RWPE2 (cell line): ENCODE measurements around the gene JAK1.

Experiments used
- ATAC-seq: fragments of 200-7000 bp; cut with Tn5 transposase; 3 replicates; pipeline ENCODE4 v1.9.1; 2021; ENCODE audit warnings: low read depth
- DNase-seq: peaks from one replicate; pipeline ENCODE4 v3.0.0-alpha.2; 2020; ENCODE audit warnings: low spot score
- H3K27ac ChIP-seq: fragments of 450-650 bp; 2 replicates; pipeline ENCODE4 v1.5.1; 2017; ENCODE audit warnings: mild to moderate bottlenecking; ENCODE audit not compliant: poor library complexity, severe bottlenecking
- H3K27me3 ChIP-seq: fragments of 250-450 bp; sonication (Bioruptor Pico); 2 replicates; pipeline ENCODE4 v1.5.1; 2021; ENCODE audit warnings: mild to moderate bottlenecking, moderate library complexity; ENCODE audit not compliant: insufficient read depth, poor library complexity, severe bottlenecking
- H3K36me3 ChIP-seq: fragments of 250-450 bp; sonication (Bioruptor Pico); 2 replicates; pipeline ENCODE4 v1.5.1; 2020; ENCODE audit warnings: low read depth, mild to moderate bottlenecking, moderate library complexity
- H3K4me1 ChIP-seq: fragments of 250-450 bp; sonication (Bioruptor Pico); 2 replicates; pipeline ENCODE4 v1.5.1; 2021; ENCODE audit warnings: mild to moderate bottlenecking, moderate library complexity; ENCODE audit not compliant: insufficient read depth, poor library complexity, severe bottlenecking
- H3K4me3 ChIP-seq: fragments of 250-450 bp; sonication (Bioruptor Pico); 2 replicates; pipeline ENCODE4 v1.5.1; 2021; ENCODE audit warnings: mild to moderate bottlenecking, moderate library complexity; ENCODE audit not compliant: severe bottlenecking
- H3K9me3 ChIP-seq: fragments of 250-450 bp; sonication (Bioruptor Pico); 2 replicates; pipeline ENCODE4 v1.5.1; 2021; ENCODE audit warnings: mild to moderate bottlenecking, moderate library complexity; ENCODE audit not compliant: severe bottlenecking
- CTCF ChIP-seq: fragments of 450-650 bp; IDR thresholded peaks from one replicate; pipeline ENCODE4 v1.5.1; 2017; ENCODE audit warnings: mild to moderate bottlenecking, moderate library complexity; ENCODE audit not compliant: poor library complexity, severe bottlenecking

Gene JAK1

GRCh38 chr1:64917907-64918306, 48.4 kb downstream of the JAK1 start:
- H3K27me3 ChIP-seq: no peaks in the 10 kb centered on the region
- H3K36me3 ChIP-seq: no peaks in the 10 kb centered on the region
- H3K9me3 ChIP-seq: no peaks in the 10 kb centered on the region
- TF ChIP-seq CTCF: no peak
- H3K4me1 ChIP-seq: peaks cover 51% of the 10 kb centered on the region
- H3K4me3 ChIP-seq: no peak overlapping the region
- peak overlapping the region; percentile 78 for H3K27ac ChIP-seq
- DNase-seq (no peak), ATAC-seq (no peak)

- no peak for TF ChIP-seq CTCF
- peak overlapping the region; percentile 78 for H3K27ac ChIP-seq
- ATAC-seq: peak; percentile 80
- peak; percentile 83 for DNase-seq
- H3K4me3 ChIP-seq: no peak overlapping the region
- peaks cover 51% of the 10 kb centered on the region for H3K4me1 ChIP-seq
- H3K9me3 ChIP-seq: no peaks in the 10 kb centered on the region
- no peaks in the 10 kb centered on the region for H3K36me3 ChIP-seq
- H3K27me3 ChIP-seq: no peaks in the 10 kb centered on the region
Measured at GRCh38 chr1:64917328-64917861, 49.0 kb downstream of the JAK1 start.

DNA sequence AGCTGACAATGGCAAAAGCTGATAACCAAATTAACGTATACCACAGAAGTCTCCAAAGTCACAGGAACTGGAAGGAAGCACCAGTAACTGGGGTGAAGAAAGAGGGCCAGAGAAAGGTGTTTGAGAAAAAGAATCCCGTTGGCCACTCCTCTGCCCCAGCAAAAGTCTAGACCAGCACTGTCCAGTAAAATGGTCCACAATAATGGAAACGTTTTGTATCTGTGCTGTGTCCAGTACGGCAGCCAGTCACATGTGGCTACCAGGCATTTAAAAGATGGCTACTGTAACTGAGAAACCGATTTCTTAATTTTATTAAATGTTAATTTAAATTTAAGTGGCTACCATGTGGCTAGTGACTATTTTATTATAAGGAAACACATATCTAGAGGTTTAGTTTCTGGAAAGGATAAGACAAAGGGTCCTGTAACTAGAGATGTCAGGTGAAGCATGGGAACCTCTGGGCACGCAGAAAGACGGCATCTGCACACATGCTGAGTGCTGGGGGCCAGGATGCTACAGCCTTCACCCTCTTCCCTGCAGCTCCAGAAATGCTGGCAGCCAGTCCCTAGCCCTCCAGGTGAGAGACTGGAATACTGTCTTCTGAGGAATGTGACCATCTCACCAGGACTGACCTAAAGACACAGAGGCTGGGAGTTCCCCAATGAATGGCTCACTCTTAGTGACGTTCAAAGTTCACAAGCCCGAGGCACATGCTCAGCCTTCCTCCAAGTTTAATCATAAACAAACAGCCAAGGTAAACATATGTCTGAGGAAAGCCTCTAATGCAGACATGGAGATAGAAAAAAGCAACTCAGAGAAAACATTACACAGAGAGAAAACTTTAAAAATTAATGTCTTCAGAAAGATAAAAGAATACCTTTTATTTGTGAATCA, 50.7 kb downstream of the JAK1 start:
- no peaks in the 10 kb centered on the region for H3K27me3 ChIP-seq
- DNase-seq: peak; percentile 52
- no peaks in the 10 kb centered on the region for H3K36me3 ChIP-seq
- no peaks in the 10 kb centered on the region for H3K9me3 ChIP-seq
- H3K4me1 ChIP-seq: peaks cover 47% of the 10 kb centered on the region
- no peak for TF ChIP-seq CTCF
- H3K27ac ChIP-seq: peak overlapping the region; percentile 78
- H3K4me3 ChIP-seq: no peak overlapping the region
- peak; percentile 77 for ATAC-seq

DNA sequence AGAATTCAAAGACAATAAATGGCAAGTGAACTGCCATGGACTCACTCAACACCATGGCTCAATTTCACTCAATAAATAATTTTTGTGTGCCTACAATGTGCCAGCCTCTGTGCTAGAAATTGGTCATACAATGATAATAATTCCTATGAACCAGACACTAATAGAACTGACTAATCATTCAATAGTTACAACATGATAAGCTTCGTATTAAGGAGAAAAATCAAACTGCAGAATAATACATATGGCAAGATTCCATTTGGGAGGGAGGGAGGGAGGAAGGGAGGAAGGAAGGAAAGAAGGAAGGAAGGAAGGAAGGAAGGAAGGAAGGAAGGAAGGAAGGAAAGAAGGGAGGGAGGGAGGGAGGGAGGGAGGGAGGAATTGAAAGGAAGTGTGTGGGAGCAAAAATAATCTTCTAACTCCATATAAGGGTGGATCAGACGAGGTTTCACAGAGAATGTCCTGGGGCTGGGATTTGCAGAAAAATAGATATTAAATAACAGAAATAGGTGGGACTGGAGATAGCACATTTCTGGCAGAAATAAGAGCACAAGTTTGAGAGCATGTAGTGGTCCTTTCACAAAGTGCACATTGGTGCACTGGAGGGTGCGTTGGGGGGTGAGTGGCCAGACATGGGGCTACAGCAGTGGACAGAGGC, 52.9 kb downstream of the JAK1 start:
- Histone ChIP-seq H3K27ac (no peak overlapping the region), H3K27me3 (no peaks in the 10 kb centered on the region), H3K4me3 (no peak overlapping the region), H3K36me3 (no peaks in the 10 kb centered on the region), H3K9me3 (no peaks in the 10 kb centered on the region), H3K4me1 (peaks cover 41% of the 10 kb centered on the region)
- TF ChIP-seq CTCF: no peak
- no peak for DNase-seq
- no peak for ATAC-seq
